Hepatocyte (in vitro differentiated cells): ENCODE measurements around the gene PDLIM1.
"Not testable (repeated sequence)": the region's sequence is repeated elsewhere in the genome, so short reads cannot be mapped to it uniquely, and the experiment has no call there.

Source experiments
- CTCF ChIP-seq: fragments of 200-600 bp; sonication (generic); IDR thresholded peaks from 2 replicates; pipeline ENCODE4 v1.5.1; 2016; ENCODE audit warnings: antibody characterized with exemption, mild to moderate bottlenecking; ENCODE audit not compliant: poor library complexity
- EZH2 ChIP-seq: fragments of 200-600 bp; sonication (generic); IDR thresholded peaks from 2 replicates; pipeline ENCODE4 v1.6.1; 2016; ENCODE audit warnings: antibody characterized with exemption, mild to moderate bottlenecking, borderline replicate concordance
- EZH2phosphoT487 ChIP-seq: fragments of 200-600 bp; sonication (generic); IDR thresholded peaks from one replicate; pipeline ENCODE4 v1.6.1; 2018; ENCODE audit warnings: antibody characterized with exemption, mild to moderate bottlenecking, low read depth, moderate library complexity; ENCODE audit not compliant: unreplicated experiment, severe bottlenecking

GRCh38 chr10:95230677-95231586 is 59.9 kb downstream of the PDLIM1 start:
- not testable (repeated sequence) for TF ChIP-seq CTCF, EZH2, EZH2phosphoT487
